ENCODE data around the gene GRAPL.
"Not testable (repeated sequence)": the region's sequence is repeated elsewhere in the genome, so short reads cannot be mapped to it uniquely, and the experiment has no call there.

The GRAPL gene

GRCh38 chr17:19111801-19112458 is 15.5 kb upstream of the GRAPL start:
- H3K36me3 ChIP-seq (ENCODE audit: insufficient read depth, low read length); H3K27me3 ChIP-seq (ENCODE audit: insufficient read depth, low read length); H2AFZ ChIP-seq (ENCODE audit: low read length, unreplicated experiment); H3K4me1 ChIP-seq (ENCODE audit: control insufficient read depth, insufficient read depth, low read length, unreplicated experiment); H3K4me3 ChIP-seq (ENCODE audit: low read depth, low read length); H3K79me2 ChIP-seq (ENCODE audit: control insufficient read depth, insufficient read depth, low read length, unreplicated experiment): not testable (repeated sequence)
- peak overlapping the region; percentile 26; the same call in 1 of the 2 replicates for H3K27ac ChIP-seq (ENCODE audit: low read depth, low read length)

GRCh38 chr17:19112459-19112826 is 14.9 kb upstream of the GRAPL start:
- not testable (repeated sequence) for H2AFZ ChIP-seq (ENCODE audit: low read length, unreplicated experiment); H3K4me3 ChIP-seq (ENCODE audit: low read depth, low read length); H3K27me3 ChIP-seq (ENCODE audit: insufficient read depth, low read length); H3K79me2 ChIP-seq (ENCODE audit: control insufficient read depth, insufficient read depth, low read length, unreplicated experiment); H3K27ac ChIP-seq (ENCODE audit: low read depth, low read length); H3K36me3 ChIP-seq (ENCODE audit: insufficient read depth, low read length); H3K4me1 ChIP-seq (ENCODE audit: control insufficient read depth, insufficient read depth, low read length, unreplicated experiment)

GRCh38 chr17:19118695-19119094 is 8.7 kb upstream of the GRAPL start:
- H3K79me2 ChIP-seq (ENCODE audit: control insufficient read depth, insufficient read depth, low read length, unreplicated experiment); H3K27me3 ChIP-seq (ENCODE audit: insufficient read depth, low read length); H3K4me3 ChIP-seq (ENCODE audit: low read depth, low read length); H3K4me1 ChIP-seq (ENCODE audit: control insufficient read depth, insufficient read depth, low read length, unreplicated experiment); H2AFZ ChIP-seq (ENCODE audit: low read length, unreplicated experiment); H3K36me3 ChIP-seq (ENCODE audit: insufficient read depth, low read length); H3K27ac ChIP-seq (ENCODE audit: low read depth, low read length): not testable (repeated sequence)

- H3K36me3 ChIP-seq (ENCODE audit: insufficient read depth, low read length); H3K27me3 ChIP-seq (ENCODE audit: insufficient read depth, low read length); H3K27ac ChIP-seq (ENCODE audit: low read depth, low read length); H3K79me2 ChIP-seq (ENCODE audit: control insufficient read depth, insufficient read depth, low read length, unreplicated experiment); H3K4me3 ChIP-seq (ENCODE audit: low read depth, low read length); H2AFZ ChIP-seq (ENCODE audit: low read length, unreplicated experiment); H3K4me1 ChIP-seq (ENCODE audit: control insufficient read depth, insufficient read depth, low read length, unreplicated experiment): not testable (repeated sequence)
Observed at GRCh38 chr17:19125289-19125688, 2.1 kb upstream of the GRAPL start.

- not testable (repeated sequence) for H3K4me3 ChIP-seq (ENCODE audit: low read depth, low read length); H3K79me2 ChIP-seq (ENCODE audit: control insufficient read depth, insufficient read depth, low read length, unreplicated experiment); H3K36me3 ChIP-seq (ENCODE audit: insufficient read depth, low read length); H3K4me1 ChIP-seq (ENCODE audit: control insufficient read depth, insufficient read depth, low read length, unreplicated experiment); H3K27ac ChIP-seq (ENCODE audit: low read depth, low read length); H2AFZ ChIP-seq (ENCODE audit: low read length, unreplicated experiment); H3K27me3 ChIP-seq (ENCODE audit: insufficient read depth, low read length)
Observed at GRCh38 chr17:19129500-19129899, 2.1 kb downstream of the GRAPL start.

GRCh38 chr17:19131108-19131507 is 3.7 kb downstream of the GRAPL start:
- not testable (repeated sequence) for H3K4me1 ChIP-seq (ENCODE audit: control insufficient read depth, insufficient read depth, low read length, unreplicated experiment); H3K79me2 ChIP-seq (ENCODE audit: control insufficient read depth, insufficient read depth, low read length, unreplicated experiment); H3K27ac ChIP-seq (ENCODE audit: low read depth, low read length); H3K36me3 ChIP-seq (ENCODE audit: insufficient read depth, low read length); H3K4me3 ChIP-seq (ENCODE audit: low read depth, low read length); H2AFZ ChIP-seq (ENCODE audit: low read length, unreplicated experiment); H3K27me3 ChIP-seq (ENCODE audit: insufficient read depth, low read length)

GRCh38 chr17:19131772-19132171 is 4.4 kb downstream of the GRAPL start:
- not testable (repeated sequence) for H3K4me3 ChIP-seq (ENCODE audit: low read depth, low read length); H3K27me3 ChIP-seq (ENCODE audit: insufficient read depth, low read length); H3K79me2 ChIP-seq (ENCODE audit: control insufficient read depth, insufficient read depth, low read length, unreplicated experiment); H2AFZ ChIP-seq (ENCODE audit: low read length, unreplicated experiment); H3K27ac ChIP-seq (ENCODE audit: low read depth, low read length); H3K36me3 ChIP-seq (ENCODE audit: insufficient read depth, low read length); H3K4me1 ChIP-seq (ENCODE audit: control insufficient read depth, insufficient read depth, low read length, unreplicated experiment)

GRCh38 chr17:19133793-19134192 is 6.4 kb downstream of the GRAPL start:
- H3K27ac ChIP-seq (ENCODE audit: low read depth, low read length); H3K4me3 ChIP-seq (ENCODE audit: low read depth, low read length); H3K36me3 ChIP-seq (ENCODE audit: insufficient read depth, low read length): not testable (repeated sequence)

GRCh38 chr17:19135391-19135790 is 8.0 kb downstream of the GRAPL start:
- H3K27ac ChIP-seq (ENCODE audit: low read depth, low read length); H3K4me3 ChIP-seq (ENCODE audit: low read depth, low read length); H3K79me2 ChIP-seq (ENCODE audit: control insufficient read depth, insufficient read depth, low read length, unreplicated experiment); H2AFZ ChIP-seq (ENCODE audit: low read length, unreplicated experiment); H3K27me3 ChIP-seq (ENCODE audit: insufficient read depth, low read length); H3K36me3 ChIP-seq (ENCODE audit: insufficient read depth, low read length); H3K4me1 ChIP-seq (ENCODE audit: control insufficient read depth, insufficient read depth, low read length, unreplicated experiment): not testable (repeated sequence)

More at GRCh38 chr17:19133793-19134192, 6.4 kb downstream of the GRAPL start:
- H3K79me2 ChIP-seq (ENCODE audit: control insufficient read depth, insufficient read depth, low read length, unreplicated experiment); H2AFZ ChIP-seq (ENCODE audit: low read length, unreplicated experiment); H3K4me1 ChIP-seq (ENCODE audit: control insufficient read depth, insufficient read depth, low read length, unreplicated experiment); H3K27me3 ChIP-seq (ENCODE audit: insufficient read depth, low read length): not testable (repeated sequence)

GRCh38 chr17:19136138-19136537 is 8.7 kb downstream of the GRAPL start:
- not testable (repeated sequence) for H2AFZ ChIP-seq (ENCODE audit: low read length, unreplicated experiment); H3K79me2 ChIP-seq (ENCODE audit: control insufficient read depth, insufficient read depth, low read length, unreplicated experiment)

GRCh38 chr17:19136605-19137004 is 9.2 kb downstream of the GRAPL start:
- H3K4me3 ChIP-seq (ENCODE audit: low read depth, low read length); H3K4me1 ChIP-seq (ENCODE audit: control insufficient read depth, insufficient read depth, low read length, unreplicated experiment); H3K36me3 ChIP-seq (ENCODE audit: insufficient read depth, low read length); H3K27ac ChIP-seq (ENCODE audit: low read depth, low read length); H2AFZ ChIP-seq (ENCODE audit: low read length, unreplicated experiment); H3K27me3 ChIP-seq (ENCODE audit: insufficient read depth, low read length); H3K79me2 ChIP-seq (ENCODE audit: control insufficient read depth, insufficient read depth, low read length, unreplicated experiment): not testable (repeated sequence)

More at GRCh38 chr17:19136138-19136537, 8.7 kb downstream of the GRAPL start:
- H3K4me1 ChIP-seq (ENCODE audit: control insufficient read depth, insufficient read depth, low read length, unreplicated experiment); H3K27ac ChIP-seq (ENCODE audit: low read depth, low read length); H3K36me3 ChIP-seq (ENCODE audit: insufficient read depth, low read length); H3K4me3 ChIP-seq (ENCODE audit: low read depth, low read length); H3K27me3 ChIP-seq (ENCODE audit: insufficient read depth, low read length): not testable (repeated sequence)

Measured in ACC112 (cell line).